Liver (tissue), 9 donors: Measurements from ENCODE around the gene NLRP9. TPM values are rescaled to one million over a fixed set of nuclear protein-coding genes. Genes with fewer than 3 reads are reported as not detected.

ENCODE experiments used
- DNase-seq: peaks from one replicate; pipeline ENCODE4 v3.0.0-alpha.2; 2017; ENCODE audit warnings: low spot score
- H3K27ac ChIP-seq, 2 donors: one replicate each; pipeline ENCODE4 v1.7.0; 2013; ENCODE audit warnings: inconsistent platforms in 2 of 2, low read length in 2 of 2, control low read depth in 1 of 2, low read depth in 1 of 2, mild to moderate bottlenecking in 1 of 2
- H3K27me3 ChIP-seq, 4 donors: one replicate each; pipeline versions ENCODE4 v1.6.1 to v1.7.0; 2013; ENCODE audit warnings: low read length in 3 of 4, inconsistent platforms in 1 of 4, mild to moderate bottlenecking in 1 of 4, moderate library complexity in 1 of 4; ENCODE audit not compliant: control insufficient read depth in 4 of 4, insufficient read depth in 4 of 4
- H3K36me3 ChIP-seq, 4 donors: one replicate each; pipeline versions ENCODE4 v1.6.1 to v1.7.0; 2013; ENCODE audit warnings: low read length in 3 of 4, mild to moderate bottlenecking in 3 of 4, low read depth in 1 of 4, moderate library complexity in 1 of 4; ENCODE audit not compliant: control insufficient read depth in 4 of 4, insufficient read depth in 3 of 4
- H3K4me1 ChIP-seq, 4 donors: one replicate each; pipeline versions ENCODE4 v1.6.1 to v1.7.0; 2013; ENCODE audit warnings: low read length in 3 of 4, mild to moderate bottlenecking in 3 of 4, moderate library complexity in 1 of 4; ENCODE audit not compliant: control insufficient read depth in 4 of 4, insufficient read depth in 4 of 4
- H3K4me3 ChIP-seq, 3 donors: one replicate each; pipeline versions ENCODE4 v1.6.1 to v1.7.0; 2013; ENCODE audit warnings: low read length in 3 of 3, control low read depth in 1 of 3, low read depth in 1 of 3, mild to moderate bottlenecking in 1 of 3
- H3K9ac ChIP-seq, 2 donors: one replicate each; pipeline ENCODE4 v1.7.0; 2013; ENCODE audit warnings: low read length in 2 of 2, mild to moderate bottlenecking in 2 of 2, moderate library complexity in 2 of 2, control low read depth in 1 of 2, low read depth in 1 of 2
- H3K9me3 ChIP-seq, 4 donors: one replicate each; pipeline versions ENCODE4 v1.6.1 to v1.7.0; 2013; ENCODE audit warnings: low read length in 3 of 4; ENCODE audit not compliant: control insufficient read depth in 4 of 4
- EGR1 ChIP-seq, 2 donors: IDR thresholded peaks; 2 replicates each; pipeline ENCODE4 v1.6.1; 2016 to 2018; ENCODE audit warnings: antibody characterized with exemption in 2 of 2, low read depth in 2 of 2
- FOXA1 ChIP-seq: IDR thresholded peaks from 2 replicates; pipeline ENCODE4 v1.6.1; 2016; ENCODE audit warnings: antibody characterized with exemption
- GABPA ChIP-seq, 2 donors: IDR thresholded peaks in 1 of 2; conservative IDR thresholded peaks in 1 of 2; 2 replicates each; pipeline ENCODE4 v1.6.1; 2016; ENCODE audit warnings: antibody characterized with exemption in 2 of 2, mild to moderate bottlenecking in 1 of 2, moderate library complexity in 1 of 2
- HNF4A ChIP-seq, 2 donors: conservative IDR thresholded peaks; 2 replicates each; pipeline ENCODE4 v1.6.1; 2016; ENCODE audit warnings: antibody characterized with exemption in 2 of 2, mild to moderate bottlenecking in 2 of 2
- HNF4G ChIP-seq: IDR thresholded peaks from 2 replicates; pipeline ENCODE4 v1.6.1; 2016; ENCODE audit warnings: antibody characterized with exemption
- JUND ChIP-seq, 2 donors: IDR thresholded peaks; 2 replicates each; pipeline ENCODE4 v1.6.1; 2016; ENCODE audit warnings: antibody characterized with exemption in 2 of 2
- NR2F2 ChIP-seq: IDR thresholded peaks from 2 replicates; pipeline ENCODE4 v1.6.1; 2016; ENCODE audit warnings: antibody characterized with exemption
- RAD21 ChIP-seq, 2 donors: IDR thresholded peaks; 2 replicates each; pipeline ENCODE4 v1.6.1; 2016; ENCODE audit warnings: antibody characterized with exemption in 2 of 2, mild to moderate bottlenecking in 2 of 2
- SP1 ChIP-seq: IDR thresholded peaks from 2 replicates; pipeline ENCODE4 v1.6.1; 2018; ENCODE audit warnings: antibody characterized with exemption, mild to moderate bottlenecking
- TAF1 ChIP-seq: conservative IDR thresholded peaks from 2 replicates; pipeline ENCODE4 v1.6.1; 2016; ENCODE audit warnings: antibody characterized with exemption, mild to moderate bottlenecking
- YY1 ChIP-seq: IDR thresholded peaks from 2 replicates; pipeline ENCODE4 v1.6.1; 2016; ENCODE audit warnings: antibody characterized with exemption, mild to moderate bottlenecking
- WGBS: extraction: QIAGEN DNeasy Blood & Tissue Kit; methylation state at CpG from one replicate; pipeline ENCODE4 v1.1.7; 2013; 5-methylcytosine and 5-hydroxymethylcytosine counted together
- polyA plus RNA-seq, 2 donors: library from polyadenylated mRNA; stranded (reverse) in 1 of 2; unstranded in 1 of 2; fragments of 200-250 nt in 1 of 2; fragments of >200 nt in 1 of 2; fragmentation: Nextera tagmentation in 1 of 2; extraction: Ambion mirVana in 1 of 2; gene quantifications; one replicate each; pipeline versions ENCODE4 v1.2.1 to v1.2.3, GENCODE V29; 2013 to 2015
- total RNA-seq, 2 donors: library from RNA; depleted of rRNA; stranded (reverse); fragments of >200 nt; gene quantifications; one replicate each; pipeline ENCODE4 v1.2.3, GENCODE V29; 2014
- TF ChIP-seq, protein P1 (sequence below): fragments of 150-350 bp; IDR thresholded peaks from 2 replicates; pipeline ENCODE4 v1.5.1; 2017; ENCODE audit warnings: improper control_type of control experiment, low read depth, low read length; ENCODE audit not compliant: missing input control
- TF ChIP-seq, protein P2 (sequence below): IDR thresholded peaks from 2 replicates; pipeline ENCODE4 v1.6.1; 2016; ENCODE audit warnings: antibody characterized with exemption
- TF ChIP-seq, protein P3 (sequence below): IDR thresholded peaks from 2 replicates; pipeline ENCODE4 v1.6.1; 2016; ENCODE audit warnings: antibody characterized with exemption
- TF ChIP-seq, protein P4 (sequence below): IDR thresholded peaks from 2 replicates; pipeline ENCODE4 v1.6.1; 2016; ENCODE audit warnings: antibody characterized with exemption
- TF ChIP-seq, protein P5 (sequence below): IDR thresholded peaks from 2 replicates; pipeline ENCODE4 v1.6.1; 2016; ENCODE audit warnings: antibody characterized with exemption, mild to moderate bottlenecking
- donor health status: healthy.
- donor health status: healthy.
- donor health status: healthy.
- donor health status: healthy.
- donor health status: healthy.

The NLRP9 gene
- total and polyA plus RNA-seq, 4 donors, result not detected

DNA sequence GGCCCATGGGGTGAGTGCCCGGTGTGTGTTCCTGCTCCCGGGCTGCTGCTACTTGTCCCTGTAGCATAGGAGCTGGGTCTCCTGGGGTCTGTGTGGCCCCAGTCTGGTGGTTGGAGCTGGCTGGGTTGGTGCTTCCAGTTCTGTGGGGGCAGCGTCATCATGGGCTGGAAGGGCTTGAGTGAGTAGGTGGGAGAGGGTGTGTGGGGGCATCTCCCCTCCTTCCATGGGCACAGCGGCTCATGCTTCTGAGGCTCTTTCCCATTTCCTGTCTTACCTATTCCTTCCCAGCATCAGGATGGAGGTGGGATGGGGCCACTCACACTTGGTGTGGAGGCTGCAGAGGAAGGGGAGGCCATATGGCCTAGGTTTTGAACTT is 71.2 kb downstream of the NLRP9 start (continued):
- TF ChIP-seq HNF4A (conservative IDR thresholded peaks at IDR 0.05) (no peak), SP1 (no peak)
- TF ChIP-seq, protein P1, sequence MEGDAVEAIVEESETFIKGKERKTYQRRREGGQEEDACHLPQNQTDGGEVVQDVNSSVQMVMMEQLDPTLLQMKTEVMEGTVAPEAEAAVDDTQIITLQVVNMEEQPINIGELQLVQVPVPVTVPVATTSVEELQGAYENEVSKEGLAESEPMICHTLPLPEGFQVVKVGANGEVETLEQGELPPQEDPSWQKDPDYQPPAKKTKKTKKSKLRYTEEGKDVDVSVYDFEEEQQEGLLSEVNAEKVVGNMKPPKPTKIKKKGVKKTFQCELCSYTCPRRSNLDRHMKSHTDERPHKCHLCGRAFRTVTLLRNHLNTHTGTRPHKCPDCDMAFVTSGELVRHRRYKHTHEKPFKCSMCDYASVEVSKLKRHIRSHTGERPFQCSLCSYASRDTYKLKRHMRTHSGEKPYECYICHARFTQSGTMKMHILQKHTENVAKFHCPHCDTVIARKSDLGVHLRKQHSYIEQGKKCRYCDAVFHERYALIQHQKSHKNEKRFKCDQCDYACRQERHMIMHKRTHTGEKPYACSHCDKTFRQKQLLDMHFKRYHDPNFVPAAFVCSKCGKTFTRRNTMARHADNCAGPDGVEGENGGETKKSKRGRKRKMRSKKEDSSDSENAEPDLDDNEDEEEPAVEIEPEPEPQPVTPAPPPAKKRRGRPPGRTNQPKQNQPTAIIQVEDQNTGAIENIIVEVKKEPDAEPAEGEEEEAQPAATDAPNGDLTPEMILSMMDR, result no peak

DNA sequence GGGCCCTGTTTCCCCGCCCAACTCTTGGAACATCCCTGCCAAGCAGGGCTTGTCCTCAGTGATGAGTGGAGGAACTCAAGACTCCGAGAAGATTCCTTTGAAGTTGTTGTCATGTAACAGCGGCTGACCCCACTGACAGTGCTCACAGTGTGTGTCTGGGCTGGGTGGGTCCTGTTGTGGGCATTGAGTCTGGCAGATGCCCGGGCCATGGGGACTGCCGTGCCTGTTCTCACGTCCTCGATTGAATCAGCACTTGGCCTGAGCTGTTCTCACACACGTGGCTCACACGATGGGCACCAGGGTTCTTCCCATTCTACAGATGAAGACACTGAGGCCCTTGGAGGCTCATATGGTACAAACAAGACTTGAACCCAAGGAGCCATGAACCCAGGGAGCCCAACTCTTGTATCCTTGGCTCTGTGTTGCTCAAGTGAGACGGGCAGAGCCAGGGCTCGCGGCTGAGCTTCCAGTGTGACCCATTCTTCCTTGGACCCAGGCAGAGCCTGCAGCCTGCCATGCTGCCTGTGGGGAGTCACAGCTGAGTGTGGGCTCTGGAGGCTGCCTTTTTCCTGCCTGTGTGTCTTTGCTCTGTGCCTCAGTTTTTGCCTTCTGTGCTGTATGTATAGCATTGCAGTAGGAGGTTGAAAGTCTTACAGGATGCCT is 71.7 kb downstream of the NLRP9 start:
- Histone ChIP-seq H3K27ac (no peak overlapping the region), H3K9me3 (no peaks in the 10 kb centered on the region), H3K36me3 (peaks cover 30 to 80% (median 67%) of the 10 kb centered on the region in 4 donors), H3K4me3 (no peak overlapping the region), H3K4me1 (peaks cover 0 to 10% (median 0%) of the 10 kb centered on the region in 4 donors), H3K9ac (no peak overlapping the region), H3K27me3 (no peaks in the 10 kb centered on the region)
- DNase-seq, result no peak
- 92% methylated on average over 12 of the region's 12 CpGs for WGBS
- TF ChIP-seq, protein P2, sequence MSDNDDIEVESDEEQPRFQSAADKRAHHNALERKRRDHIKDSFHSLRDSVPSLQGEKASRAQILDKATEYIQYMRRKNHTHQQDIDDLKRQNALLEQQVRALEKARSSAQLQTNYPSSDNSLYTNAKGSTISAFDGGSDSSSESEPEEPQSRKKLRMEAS, result no peak
- TF ChIP-seq YY1 (no peak), HNF4A (conservative IDR thresholded peaks at IDR 0.05) (no peak), EGR1 (IDR thresholded peaks at IDR 0.05; ENCODE audit: low read depth in 2 of 2) (no peak), RAD21 (IDR thresholded peaks at IDR 0.05) (no peak), GABPA (IDR thresholded peaks at IDR 0.05 in 1 of 2, conservative IDR thresholded peaks at IDR 0.05 in 1 of 2) (no peak), SP1 (no peak)
- TF ChIP-seq, protein P3, sequence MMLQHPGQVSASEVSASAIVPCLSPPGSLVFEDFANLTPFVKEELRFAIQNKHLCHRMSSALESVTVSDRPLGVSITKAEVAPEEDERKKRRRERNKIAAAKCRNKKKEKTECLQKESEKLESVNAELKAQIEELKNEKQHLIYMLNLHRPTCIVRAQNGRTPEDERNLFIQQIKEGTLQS, result no peak

DNA sequence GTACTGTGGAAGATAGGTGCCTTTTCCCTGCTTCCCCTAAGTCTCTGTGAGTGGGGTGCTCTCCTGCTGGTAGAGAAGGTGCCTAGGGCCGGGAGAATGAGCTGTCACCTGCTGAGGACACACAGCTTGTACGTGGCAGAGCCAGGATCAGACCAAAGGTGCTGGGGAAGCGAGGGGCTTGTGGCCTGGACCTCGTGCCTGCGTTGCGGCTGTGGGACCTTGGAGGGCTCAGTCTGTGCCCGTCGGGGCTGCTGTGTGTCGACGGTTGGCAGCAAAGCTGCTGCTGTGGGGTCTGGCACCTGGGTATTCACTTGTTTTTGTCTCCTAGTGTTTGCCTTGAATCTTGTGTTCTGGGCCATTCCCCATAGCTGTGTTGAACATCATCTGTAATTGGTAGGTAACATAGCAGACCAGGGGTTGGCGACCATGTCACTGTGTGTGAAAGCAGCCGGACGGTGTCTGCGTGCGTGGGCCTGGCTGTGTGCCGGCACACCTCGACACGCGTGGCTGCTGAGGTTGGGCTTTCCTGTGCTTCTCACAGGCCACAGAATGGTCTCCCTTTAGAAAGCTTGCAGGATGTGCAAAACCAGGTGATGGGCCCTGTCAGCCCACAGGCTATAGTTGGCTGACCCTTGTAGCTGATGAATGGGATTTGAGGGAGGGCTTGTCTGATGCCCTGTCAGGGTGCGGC is 74.2 kb downstream of the NLRP9 start:
- no peak overlapping the region for H3K27ac ChIP-seq
- no peak overlapping the region for H3K4me3 ChIP-seq
- H3K4me1 ChIP-seq, result peaks cover 0 to 3% (median under 1%) of the 10 kb centered on the region in 4 donors
- H3K27me3 ChIP-seq, result no peaks in the 10 kb centered on the region
- TF ChIP-seq YY1 (no peak), TAF1 (no peak), JUND (IDR thresholded peaks at IDR 0.05) (no peak), NR2F2 (no peak), HNF4G (no peak), HNF4A (conservative IDR thresholded peaks at IDR 0.05) (no peak), GABPA (IDR thresholded peaks at IDR 0.05 in 1 of 2, conservative IDR thresholded peaks at IDR 0.05 in 1 of 2) (no peak), SP1 (no peak), FOXA1 (no peak)
- TF ChIP-seq, protein P2, result no peak
- TF ChIP-seq, protein P4, sequence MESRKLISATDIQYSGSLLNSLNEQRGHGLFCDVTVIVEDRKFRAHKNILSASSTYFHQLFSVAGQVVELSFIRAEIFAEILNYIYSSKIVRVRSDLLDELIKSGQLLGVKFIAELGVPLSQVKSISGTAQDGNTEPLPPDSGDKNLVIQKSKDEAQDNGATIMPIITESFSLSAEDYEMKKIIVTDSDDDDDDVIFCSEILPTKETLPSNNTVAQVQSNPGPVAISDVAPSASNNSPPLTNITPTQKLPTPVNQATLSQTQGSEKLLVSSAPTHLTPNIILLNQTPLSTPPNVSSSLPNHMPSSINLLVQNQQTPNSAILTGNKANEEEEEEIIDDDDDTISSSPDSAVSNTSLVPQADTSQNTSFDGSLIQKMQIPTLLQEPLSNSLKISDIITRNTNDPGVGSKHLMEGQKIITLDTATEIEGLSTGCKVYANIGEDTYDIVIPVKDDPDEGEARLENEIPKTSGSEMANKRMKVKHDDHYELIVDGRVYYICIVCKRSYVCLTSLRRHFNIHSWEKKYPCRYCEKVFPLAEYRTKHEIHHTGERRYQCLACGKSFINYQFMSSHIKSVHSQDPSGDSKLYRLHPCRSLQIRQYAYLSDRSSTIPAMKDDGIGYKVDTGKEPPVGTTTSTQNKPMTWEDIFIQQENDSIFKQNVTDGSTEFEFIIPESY, result no peak
- TF ChIP-seq, protein P3, result no peak
- TF ChIP-seq, protein P5, sequence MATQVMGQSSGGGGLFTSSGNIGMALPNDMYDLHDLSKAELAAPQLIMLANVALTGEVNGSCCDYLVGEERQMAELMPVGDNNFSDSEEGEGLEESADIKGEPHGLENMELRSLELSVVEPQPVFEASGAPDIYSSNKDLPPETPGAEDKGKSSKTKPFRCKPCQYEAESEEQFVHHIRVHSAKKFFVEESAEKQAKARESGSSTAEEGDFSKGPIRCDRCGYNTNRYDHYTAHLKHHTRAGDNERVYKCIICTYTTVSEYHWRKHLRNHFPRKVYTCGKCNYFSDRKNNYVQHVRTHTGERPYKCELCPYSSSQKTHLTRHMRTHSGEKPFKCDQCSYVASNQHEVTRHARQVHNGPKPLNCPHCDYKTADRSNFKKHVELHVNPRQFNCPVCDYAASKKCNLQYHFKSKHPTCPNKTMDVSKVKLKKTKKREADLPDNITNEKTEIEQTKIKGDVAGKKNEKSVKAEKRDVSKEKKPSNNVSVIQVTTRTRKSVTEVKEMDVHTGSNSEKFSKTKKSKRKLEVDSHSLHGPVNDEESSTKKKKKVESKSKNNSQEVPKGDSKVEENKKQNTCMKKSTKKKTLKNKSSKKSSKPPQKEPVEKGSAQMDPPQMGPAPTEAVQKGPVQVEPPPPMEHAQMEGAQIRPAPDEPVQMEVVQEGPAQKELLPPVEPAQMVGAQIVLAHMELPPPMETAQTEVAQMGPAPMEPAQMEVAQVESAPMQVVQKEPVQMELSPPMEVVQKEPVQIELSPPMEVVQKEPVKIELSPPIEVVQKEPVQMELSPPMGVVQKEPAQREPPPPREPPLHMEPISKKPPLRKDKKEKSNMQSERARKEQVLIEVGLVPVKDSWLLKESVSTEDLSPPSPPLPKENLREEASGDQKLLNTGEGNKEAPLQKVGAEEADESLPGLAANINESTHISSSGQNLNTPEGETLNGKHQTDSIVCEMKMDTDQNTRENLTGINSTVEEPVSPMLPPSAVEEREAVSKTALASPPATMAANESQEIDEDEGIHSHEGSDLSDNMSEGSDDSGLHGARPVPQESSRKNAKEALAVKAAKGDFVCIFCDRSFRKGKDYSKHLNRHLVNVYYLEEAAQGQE, result no peak
- peaks cover 35 to 74% (median 54%) of the 10 kb centered on the region in 4 donors for H3K36me3 ChIP-seq
- WGBS, result 92% methylated on average over 20 of the region's 20 CpGs
- no peaks in the 10 kb centered on the region for H3K9me3 ChIP-seq
- DNase-seq, result no peak
- no peak overlapping the region for H3K9ac ChIP-seq
